SK-MEL-5 (cell line): ENCODE measurements around the gene TBRG1. TPM values are rescaled to one million over a fixed set of nuclear protein-coding genes. Genes with fewer than 3 reads are reported as not detected.
A peak's percentile ranks its signal among the peaks of the same experiment; 100 is the strongest.

Experiments
- DNase-seq: peaks from one replicate; pipeline ENCODE4 v3.0.0-alpha.2; 2016; ENCODE audit warnings: low read depth, low spot score
- in situ Hi-C: cut with HindIII; loops from 2 replicates; pipeline ENCODE4 v1.10.0; 2016; ENCODE audit warnings: low sequenced_read_pairs, high pct_unique_total_duplicates, low pct_unique_long_range_greater_than_20kb
- total RNA-seq: library from RNA; depleted of rRNA; stranded (reverse); fragments of >200 nt; shearing (Covaris generic); gene quantifications from 2 replicates; pipeline ENCODE4 v1.2.3, GENCODE V29; 2014

Gene TBRG1
- total RNA-seq, 1 experiment from 2014 or later = 19.1 TPM

DNA sequence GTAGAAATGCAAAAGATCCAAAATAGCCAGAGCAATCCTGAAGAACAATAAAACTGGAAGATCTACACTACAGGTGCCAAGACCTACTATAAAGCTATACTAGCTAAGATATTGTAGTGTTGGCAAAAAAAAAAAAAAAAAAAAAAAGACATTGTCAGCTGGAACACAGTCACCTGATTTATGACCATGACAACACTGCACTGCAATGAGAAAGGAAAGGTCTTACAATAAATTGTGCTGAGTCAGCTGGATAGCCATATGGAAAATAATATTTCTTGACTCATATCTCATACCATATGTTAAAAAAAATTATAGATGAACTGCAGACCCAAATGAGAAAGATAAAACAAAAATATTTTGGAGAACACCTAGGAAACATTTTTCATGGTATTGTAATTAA, 14.5 kb upstream of the TBRG1 start:
- no peak for DNase-seq
- in situ Hi-C loops = no loop called here

DNA sequence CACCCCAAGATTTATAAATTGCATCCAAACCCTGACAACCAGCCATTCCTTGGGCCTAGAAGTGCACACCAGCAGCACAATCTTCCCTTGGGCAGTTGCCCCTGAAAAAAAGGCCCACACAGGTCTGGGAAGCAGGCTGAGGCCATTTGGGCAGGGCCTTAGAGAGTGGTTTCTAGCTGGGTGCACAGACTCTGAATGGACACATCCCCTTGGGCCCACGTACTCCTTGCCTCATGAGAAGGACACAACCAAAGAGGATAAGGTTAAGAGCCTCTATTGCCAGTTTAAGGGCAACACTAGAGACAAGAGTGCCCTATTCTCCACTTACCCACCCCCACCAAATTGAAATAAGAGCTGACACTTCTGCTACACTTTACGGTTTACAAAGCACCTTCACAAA, 12.4 kb upstream of the TBRG1 start:
- DNase-seq = no peak
- in situ Hi-C loops = no loop called here

DNA sequence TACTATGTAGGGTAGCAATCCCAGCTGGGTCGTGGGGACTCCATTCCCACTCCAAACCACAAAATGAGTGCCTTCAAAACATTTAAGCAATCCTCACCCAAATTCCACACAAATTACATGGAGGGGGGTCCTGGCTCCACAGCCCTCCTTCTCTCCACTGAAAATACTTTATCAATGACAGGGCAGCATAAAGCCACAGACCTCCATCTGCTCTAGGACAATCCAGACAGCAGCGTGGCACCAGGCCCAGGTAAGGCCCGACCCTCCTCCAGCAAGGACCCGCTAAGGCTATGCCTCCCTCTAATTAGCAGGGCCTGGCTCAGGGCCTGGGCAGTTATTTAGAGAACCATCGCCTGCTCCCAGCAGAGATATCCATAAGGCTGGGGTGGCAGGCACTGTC, 11.6 kb upstream of the TBRG1 start, which contains the start of gene PANX3:
TSS of gene PANX3 (plus strand) at position 365 of the 400 bp plus-strand sequence. CDS start 129 bp downstream, outside the sequence.
- DNase-seq = no peak
- in situ Hi-C loops = no loop called here

DNA sequence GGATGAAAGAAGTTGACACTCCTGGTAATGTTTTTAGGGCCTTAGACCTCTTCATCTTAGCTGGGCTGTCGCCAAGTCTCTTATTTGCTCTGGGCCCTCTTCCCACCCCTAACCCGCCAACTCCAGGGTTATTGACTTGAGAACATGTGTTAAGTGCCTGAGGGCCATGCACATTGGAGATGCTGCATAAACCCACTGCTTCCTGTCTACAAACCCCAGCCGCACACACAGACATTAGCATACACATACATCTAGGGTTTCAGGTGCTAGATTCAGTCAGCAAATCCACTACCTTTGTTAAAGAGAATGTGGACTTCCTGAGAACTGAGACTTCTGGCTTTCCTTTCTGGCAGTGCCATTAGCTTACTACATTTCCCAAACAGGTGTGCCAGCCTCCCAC, 10.6 kb upstream of the TBRG1 start:
- in situ Hi-C loops = no loop called here
- no peak for DNase-seq

DNA sequence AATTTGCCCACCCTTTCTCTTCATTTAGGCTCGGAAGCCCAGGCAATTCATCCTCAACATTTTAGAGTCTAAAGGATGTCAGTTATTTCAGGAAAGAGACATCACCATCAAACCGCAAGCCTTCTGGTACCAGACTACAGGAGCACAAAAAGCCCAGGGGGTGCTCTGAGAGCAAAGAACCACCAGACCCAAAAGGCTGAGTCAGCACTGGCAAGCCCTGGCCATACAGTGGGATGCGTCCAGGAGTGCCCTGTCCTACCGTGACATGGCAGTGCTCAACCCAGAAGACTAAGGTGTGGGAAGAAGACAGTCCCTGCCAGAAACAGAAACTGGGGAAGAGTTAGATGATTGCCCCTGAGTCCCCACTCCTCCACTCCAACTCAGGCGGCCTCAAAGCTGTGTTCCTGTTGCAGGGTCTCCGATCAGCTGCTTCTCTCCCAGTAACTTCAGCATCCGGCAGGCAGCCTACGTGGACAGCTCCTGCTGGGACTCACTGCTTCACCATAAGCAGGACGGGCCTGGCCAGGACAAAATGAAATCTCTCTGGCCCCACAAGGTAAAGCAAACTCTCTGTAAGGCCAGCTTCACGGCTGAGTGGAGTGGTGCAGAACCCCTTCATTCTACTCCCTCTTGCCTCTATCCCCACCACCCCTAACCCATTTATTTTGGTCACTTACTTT, 10.0 kb upstream of the TBRG1 start:
- in situ Hi-C loops = no loop called here
- DNase-seq = no peak

DNA sequence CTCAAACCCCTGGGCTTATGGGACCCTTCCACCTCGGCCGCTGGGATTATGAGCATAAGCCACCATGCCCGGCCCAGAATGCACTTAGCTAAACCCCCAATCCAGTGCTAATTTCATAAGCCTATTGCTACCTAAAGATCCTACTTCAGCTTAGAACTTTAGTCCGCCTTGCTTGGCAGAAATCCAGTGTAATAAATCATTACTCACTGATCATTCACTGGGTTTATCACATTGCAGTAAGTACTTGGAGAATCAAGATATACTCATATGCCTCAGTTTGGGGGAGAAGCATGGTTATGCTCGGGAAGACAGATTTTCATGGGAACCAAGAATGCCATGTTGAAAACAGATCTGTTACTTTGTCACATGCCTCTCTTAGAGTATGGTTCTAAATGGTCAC, 3.8 kb upstream of the TBRG1 start:
- no peak for DNase-seq
- in situ Hi-C loops = no loop called here

DNA sequence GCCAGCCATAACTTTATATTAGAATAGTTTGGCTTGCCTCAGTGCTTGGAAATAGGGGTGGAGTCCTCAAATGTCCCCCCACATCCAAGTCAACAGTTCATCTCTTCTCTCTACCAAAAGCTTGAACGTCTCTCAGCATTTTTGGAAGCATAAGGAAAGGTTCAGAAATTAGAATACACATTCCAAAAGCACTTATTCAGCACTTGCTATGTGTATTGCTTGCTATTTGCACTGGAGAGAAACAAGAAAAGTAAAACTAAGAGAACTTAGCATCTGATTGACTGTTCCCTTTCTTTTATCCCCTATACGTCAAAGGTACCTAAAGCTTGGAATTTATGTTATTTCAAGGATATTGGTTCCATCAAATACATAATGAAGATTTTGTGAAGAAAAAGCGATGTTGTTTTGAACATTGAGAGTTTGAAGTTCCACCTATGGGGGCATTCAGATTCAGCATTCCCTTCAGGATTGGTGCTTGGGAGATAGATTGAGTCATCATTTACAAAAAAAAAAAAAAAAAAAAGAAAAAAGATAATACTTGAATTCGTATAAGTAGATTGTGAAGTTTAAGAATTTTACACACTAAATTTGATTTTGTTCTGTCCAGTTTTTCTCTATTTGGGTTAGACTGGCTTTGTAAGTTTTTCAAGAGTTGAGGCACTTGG, 1.3 kb downstream of the TBRG1 start:
- no peak for DNase-seq
- in situ Hi-C loops = no loop called here

DNA sequence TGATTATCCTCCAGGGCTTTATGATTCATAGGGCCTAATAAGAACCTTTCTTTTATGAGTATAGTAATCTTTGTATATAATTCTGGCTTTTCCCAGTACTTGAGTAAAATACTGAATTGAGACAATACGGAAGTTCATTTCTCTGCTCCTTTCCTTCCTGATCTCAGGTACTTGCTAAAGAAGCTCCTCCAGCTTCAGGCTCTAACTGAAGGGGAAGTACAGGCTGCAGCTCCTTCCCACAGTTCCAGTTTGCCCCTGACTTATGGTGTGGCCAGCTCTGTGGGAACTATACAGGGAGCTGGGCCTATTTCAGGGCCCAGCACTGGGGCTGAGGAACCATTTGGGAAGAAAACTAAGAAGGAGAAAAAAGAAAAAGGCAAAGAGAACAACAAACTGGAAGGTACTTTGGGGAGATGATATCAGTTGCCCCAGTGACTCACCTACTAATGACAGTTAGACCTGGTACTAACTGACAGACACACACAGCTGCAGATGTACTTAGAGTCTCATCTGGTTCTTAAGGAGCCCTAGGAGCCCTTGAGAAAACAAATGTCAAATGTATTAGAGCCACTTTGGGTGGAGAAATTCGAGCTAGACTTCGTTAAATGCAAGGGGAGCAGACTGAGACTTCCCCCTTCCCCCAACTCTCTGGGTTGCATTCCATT, 3.0 kb downstream of the TBRG1 start:
- in situ Hi-C loops = no loop called here
- DNase-seq = no peak

DNA sequence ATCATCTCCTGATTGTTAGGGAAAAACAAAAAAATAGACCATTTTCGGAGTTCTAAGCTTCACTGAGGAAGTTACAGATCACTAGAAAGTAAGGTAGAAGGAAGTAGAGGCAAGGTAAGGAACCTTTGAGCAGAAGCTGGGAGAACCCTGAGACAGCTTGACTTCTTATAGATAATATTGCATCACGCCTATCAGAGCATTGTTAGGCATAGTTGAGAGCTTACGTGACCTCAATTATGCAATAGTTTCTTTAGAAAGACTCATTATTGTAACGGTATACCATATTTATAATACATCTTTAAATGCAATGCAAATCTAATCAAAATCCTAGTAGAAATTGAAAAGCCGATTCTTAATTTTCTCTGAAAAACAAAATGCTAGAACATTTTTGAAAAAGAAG, 4.9 kb downstream of the TBRG1 start:
- in situ Hi-C loops = no loop called here

DNA sequence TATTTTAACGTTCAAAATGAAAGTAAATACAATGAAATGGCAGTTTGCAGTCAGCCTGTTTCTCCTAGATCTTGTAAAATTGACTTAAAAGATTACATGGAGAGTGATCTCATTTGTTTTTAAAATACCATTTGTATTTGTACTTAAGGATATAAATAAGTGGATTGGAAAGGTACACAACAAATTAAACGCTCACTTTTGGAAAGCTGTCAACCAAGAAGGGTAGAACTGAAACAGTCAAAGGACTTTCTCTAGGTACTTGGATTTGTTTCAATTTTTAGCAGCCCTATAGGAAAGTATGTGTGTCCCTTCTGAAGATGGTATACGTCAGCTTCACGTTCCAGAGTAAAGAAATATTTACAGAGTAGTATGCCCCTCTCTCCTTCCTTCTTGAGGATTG, 7.3 kb downstream of the TBRG1 start:
- in situ Hi-C loops = no loop called here

More for the DNA sequence above, 4.9 kb downstream of the TBRG1 start:
- DNase-seq = no peak

DNA sequence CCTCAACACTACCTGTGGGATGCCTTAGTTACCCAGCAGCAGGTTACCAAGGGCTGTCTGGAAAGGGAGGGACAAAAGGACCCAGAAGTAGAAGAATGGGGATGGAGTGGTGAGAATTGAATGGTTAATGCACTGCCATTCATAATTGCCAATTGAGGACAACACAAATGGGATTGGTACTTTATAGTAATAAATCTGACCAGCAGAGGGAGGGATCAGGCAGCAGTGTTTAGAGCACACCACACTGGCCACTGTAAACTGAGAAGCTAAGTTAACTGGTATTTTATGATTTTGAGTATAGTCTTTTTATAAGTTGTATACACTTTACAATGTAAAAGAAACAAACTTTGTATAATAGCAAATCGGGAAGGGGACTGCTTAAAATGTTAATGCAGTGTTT, 10.7 kb downstream of the TBRG1 start:
- in situ Hi-C loops = no loop called here

More for the DNA sequence above, 7.3 kb downstream of the TBRG1 start:
- no peak for DNase-seq

DNA sequence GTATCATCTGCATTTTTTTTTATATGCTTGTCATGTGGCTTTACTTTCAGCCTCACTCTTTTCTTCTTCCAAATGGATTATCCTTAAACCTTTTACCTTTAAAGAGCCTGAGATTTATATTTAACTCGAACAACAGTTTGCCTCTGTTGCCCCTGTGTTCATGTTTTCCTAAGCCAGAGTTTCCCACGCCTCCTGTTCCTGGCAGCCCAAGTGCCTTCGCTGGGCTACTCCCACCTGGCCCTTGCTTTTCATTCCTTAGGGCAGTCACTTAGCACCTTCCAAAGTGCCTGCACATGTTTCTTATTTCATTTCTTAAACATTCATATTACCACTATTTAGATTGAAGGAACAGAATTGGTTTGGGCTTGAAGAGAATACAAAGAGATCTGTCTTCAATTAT, 13.3 kb downstream of the TBRG1 start:
- in situ Hi-C loops = no loop called here
- DNase-seq = no peak

More for the DNA sequence above, 10.7 kb downstream of the TBRG1 start:
- peak; percentile 25 for DNase-seq

DNA sequence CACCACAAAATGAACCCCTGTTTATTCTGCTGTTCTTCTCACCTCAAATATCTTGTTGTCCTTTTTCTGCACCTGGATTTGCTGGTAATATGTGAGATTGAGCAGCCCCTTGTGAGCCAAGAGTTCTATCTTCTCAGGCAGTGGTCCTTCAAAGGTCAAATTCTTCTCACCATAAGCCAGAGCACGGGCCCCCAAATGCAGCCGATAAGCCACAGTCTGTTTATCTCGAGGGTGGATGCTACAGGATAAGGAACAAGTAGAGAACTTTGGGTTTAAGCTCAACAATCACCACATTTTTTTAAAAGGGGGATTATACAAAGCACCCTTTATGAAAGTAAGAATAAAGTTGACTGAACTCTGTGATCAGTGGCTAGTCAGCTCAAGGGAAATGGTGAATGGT, 15.8 kb downstream of the TBRG1 start:
- in situ Hi-C loops = no loop called here
- DNase-seq = peak; percentile 9

DNA sequence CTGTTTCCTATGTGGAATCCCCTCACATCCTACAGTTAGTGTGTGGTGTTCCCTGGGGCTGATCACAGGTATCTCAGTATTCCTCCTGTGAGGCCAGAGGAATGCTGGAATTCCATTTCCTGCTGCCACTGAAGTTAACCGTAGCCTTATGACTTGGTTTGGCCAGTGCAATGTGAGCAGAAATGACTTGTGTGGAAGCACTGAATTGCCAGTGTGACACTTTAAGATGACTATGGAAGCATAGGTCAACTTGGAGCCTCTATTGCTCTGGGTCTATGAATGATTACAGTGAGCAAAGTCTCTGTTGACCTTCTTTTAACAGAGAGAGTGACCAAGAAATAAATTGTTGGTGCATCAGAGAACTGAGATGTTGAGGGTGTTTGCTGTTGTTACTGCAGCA, 16.5 kb downstream of the TBRG1 start:
- DNase-seq = no peak
- in situ Hi-C loops = no loop called here

DNA sequence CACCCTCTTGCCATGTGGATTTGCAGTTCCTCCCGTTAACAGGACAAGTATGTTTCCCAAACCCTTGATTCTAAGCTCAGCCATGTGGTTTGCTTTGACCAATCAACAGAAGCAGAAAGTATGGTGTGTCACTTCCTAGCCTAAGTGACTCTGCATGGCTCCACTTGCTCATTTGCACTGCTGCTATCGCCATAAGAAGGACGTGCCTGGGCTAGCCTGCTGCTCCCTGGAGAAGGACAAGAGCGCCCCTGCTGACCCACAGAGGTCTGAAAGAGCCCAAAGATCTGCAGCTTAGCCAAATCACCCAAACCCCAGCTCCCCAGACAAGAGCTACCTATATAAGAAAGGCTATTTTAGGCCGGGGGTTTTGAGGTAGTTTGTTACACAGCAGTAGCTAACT, 18.0 kb downstream of the TBRG1 start:
- DNase-seq = no peak
- in situ Hi-C loops = no loop called here

DNA sequence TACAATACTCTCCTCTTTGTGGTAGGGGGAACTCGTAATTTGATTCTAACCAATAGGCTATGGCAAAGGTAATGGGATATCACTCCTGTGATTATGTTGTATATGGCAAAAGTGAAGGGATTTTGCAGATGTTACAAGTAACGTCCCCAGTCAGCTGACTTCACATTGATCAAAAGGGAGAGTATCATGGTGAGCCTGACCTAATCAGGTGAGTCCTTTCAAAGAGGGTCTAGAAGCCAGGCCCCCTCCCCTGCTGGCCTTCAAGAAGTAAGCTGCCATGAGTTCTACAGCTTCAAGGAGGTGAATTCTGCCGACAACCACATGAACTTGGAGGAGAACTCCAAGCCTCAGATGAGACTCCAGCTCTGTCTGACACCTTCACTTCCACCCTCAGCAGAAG, 20.0 kb downstream of the TBRG1 start:
- in situ Hi-C loops = no loop called here
- no peak for DNase-seq

DNA sequence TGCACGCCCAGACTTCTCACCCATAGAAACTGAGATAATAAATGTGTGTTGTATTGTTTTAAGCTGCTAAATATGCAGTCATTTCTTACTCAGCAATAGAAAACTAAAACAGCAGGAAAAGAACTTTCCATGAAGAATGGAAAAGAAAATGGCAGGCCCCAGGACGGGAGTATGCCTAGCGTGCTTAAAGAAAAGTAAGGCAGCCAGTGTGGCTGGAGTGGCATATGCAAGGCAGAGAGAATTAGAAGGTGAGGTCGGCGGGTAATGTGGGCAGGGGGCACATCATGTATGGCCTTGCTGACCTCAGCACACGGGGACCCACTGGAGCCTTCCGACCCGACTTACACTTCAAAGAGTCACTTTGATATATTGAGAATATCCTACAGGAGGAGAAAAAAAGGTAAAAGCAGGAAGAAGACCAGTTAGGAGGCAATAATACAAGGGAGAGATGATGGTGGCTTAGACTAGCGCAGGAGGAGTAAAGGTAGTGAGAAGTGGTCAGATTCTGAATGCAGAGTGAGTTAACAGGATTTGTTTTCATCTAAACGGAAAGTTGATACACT, 20.5 kb downstream of the TBRG1 start:
- DNase-seq = no peak
- in situ Hi-C loops = no loop called here

DNA sequence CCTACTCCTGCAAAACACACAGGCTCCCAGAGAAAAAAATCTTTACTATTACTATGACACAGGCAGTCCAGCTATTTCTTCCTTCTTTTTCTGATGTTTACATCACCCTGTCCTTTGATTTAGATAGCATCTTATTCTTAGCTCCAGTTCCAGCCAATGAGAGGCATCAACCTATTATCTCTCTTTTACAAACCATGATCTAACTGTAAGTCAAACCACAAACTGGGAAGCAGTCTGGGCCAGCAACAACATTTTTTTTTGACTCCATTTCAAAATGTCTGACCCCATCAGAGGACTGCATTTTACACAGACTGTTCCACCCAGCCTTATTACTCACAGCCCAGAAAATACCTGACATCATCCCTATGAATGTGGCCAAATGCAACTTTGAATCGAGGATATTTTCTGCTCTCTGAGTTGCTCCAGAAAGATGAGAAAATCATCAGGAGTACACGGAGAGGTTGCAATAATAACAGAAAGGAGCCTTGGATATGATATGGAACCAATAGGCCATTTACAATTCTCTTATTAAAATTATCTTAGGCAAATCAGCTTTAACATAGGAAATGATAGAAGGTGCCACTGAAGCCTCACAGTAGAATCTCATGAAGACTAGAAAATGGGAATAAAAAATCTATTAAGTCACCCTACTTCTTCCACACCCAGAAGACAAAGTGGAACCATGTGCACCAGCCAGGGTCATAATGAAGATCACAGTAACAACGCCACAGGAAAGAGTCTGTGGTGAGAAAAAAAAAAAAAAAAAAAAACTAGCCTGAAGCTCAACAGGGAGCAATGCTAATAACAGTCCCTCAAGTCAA, 21.2 kb downstream of the TBRG1 start:
- in situ Hi-C loops = no loop called here
- DNase-seq = no peak
